COLO829 (cell line): ENCODE results near the gene PROS1.
"Not testable (repeated sequence)": the region's sequence is repeated elsewhere in the genome, so short reads cannot be mapped to it uniquely, and the experiment has no call there.

Source experiments
- DNase-seq: peaks from one replicate; pipeline ENCODE4 v3.0.0; 2012; ENCODE audit warnings: low spot score

Gene PROS1

DNA sequence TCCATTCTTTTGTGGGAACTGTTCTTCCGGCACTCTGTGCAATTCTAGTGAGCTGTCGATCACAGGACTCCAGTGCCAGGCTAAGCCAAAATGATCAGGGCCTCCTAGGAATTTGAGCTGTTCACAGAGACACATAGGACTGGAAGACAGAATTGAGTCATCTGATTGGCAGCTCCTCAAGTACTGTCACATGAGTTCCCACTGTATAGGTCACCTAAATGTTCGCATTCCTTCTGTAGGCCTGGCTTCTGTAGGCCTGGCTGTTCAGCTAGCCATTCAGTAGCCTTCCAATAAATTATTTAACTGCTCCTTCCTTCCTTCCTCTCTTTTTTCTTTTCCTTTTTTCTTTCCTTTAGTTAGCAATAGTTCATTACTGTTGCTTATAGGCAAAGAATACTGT is 4.3 kb downstream of the PROS1 start:
- peak; percentile 94 for DNase-seq

DNA sequence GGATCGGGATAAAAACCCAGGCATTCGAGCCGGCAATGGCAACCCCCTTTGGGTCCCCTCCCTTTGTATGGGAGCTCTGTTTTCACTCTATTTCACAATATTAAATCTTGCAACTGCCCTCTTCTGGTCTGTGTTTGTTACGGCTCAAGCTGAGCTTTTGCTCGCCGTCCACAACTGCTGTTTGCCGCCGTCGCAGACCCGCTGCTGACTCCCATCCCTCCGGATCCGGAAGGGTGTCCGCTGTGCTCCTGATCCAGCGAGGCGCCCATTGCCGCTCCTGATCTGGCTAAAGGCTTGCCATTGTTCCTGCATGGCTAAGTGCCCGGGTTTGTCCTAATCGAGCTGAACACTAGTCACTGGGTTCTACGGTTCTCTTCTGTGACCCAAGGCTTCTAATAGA is 8.6 kb downstream of the PROS1 start:
- DNase-seq, result not testable (repeated sequence)

DNA sequence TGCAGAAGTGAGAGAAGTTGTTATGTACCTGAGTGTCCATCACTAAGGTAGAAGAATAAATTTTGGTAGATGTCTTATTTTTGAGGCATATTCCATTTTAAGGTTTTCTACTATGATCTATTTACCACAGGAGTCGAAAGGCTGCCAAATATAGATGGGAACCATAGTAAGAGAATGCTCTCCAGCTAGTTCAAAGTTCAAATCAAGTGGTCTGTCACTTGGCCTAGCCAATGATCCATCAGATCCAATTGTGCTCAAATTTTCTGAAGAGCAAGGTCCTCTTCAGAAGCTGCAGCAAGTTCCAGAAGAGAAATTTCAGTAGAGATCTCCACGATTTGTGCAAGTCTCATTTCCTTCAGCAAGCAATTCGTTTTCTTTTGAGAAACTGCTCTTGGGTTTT is 10.9 kb downstream of the PROS1 start:
- no peak for DNase-seq

DNA sequence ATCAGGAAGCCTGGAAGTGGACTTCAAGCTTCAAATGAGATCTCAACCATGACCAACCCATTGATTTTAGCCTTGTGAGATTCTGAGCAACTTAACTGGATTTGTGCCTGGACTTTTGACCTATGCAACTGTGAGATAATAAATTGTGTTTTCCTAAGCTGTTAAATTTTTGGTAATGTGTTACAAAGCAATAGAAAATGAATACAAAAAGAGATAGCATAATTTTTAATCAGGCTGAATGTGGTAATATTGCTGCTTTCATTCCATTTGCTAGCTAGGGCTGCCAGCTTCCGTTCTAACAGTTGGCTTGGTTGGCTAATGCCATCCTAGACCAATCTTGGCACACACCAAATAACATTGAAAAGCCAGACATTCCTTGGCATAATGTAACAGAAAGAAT is 12.2 kb downstream of the PROS1 start:
- no peak for DNase-seq

DNA sequence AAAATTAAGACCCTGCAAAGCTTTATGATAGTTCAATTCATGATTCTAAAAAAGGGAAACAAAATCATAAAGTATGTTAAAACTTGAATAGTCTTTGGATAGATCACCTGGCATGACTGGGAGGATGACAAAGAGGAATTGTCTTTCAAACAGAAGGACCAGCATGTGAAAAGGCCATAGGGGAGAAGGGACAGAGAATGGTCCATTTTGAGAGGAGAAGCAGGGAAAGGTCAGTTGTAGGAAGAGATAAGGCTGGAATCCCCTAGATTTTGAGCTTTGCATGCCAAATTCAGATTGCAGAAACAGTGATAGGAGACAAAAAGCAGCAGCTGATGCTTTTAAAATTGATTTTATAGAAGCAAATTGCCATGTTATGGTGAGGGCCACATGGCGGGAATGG is 12.7 kb downstream of the PROS1 start:
- no peak for DNase-seq

DNA sequence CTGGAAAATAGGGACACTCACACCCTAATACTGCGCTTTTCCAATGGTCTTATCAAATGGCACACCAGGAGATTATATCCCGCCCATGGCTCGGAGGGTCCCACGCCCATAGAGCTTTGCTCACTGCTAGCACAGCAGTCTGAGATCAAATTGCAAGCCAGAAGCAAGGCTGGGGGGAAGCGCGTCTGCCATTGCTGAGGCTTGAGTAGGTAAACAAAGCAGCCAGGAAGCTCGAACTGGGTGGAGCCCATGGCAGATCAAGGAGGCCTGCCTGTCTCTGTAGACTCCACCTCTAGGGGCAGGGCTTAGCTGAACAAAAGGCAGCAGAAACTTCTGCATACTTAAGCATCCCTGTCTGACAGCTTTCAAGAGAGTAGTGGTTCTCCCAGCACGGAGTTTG is 23.7 kb downstream of the PROS1 start:
- not testable (repeated sequence) for DNase-seq

DNA sequence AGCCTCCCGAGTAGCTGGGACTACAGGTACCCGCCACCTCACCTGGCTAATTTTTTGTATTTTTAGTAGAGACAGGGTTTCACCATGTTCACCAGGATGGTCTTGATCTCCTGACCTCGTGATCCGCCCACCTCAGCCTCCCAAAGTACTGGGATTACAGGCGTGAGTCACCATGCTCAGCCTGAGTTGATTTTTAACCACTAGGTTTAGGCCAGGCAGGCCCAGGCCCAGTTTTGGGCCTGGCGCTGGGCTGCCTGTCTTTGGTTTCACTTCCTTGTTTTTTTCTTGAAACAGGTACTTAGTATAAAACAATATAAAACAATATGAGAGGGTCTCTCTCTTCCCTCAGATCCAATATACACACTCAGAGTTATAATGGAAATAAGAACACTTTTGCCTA is 36.2 kb downstream of the PROS1 start:
- not testable (repeated sequence) for DNase-seq

DNA sequence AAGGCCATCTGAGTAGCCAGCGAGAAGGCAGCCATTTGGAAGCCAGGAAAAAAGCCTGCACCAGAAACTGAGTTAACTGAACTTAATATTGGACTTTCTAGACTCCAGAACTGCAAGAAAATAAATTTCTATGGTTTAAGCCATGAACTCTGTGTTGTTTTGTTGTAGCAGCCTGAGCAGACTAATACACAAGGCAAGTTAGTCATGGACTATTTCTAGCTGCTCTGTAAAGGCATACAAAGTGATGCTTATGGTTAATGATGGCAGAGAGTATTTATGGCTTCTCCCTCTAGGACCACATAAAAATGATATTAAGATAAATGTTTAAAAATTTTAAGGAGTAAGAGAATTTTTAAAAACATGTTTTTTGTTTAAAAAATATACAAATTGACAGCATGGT is 37.1 kb downstream of the PROS1 start:
- DNase-seq, result no peak

DNA sequence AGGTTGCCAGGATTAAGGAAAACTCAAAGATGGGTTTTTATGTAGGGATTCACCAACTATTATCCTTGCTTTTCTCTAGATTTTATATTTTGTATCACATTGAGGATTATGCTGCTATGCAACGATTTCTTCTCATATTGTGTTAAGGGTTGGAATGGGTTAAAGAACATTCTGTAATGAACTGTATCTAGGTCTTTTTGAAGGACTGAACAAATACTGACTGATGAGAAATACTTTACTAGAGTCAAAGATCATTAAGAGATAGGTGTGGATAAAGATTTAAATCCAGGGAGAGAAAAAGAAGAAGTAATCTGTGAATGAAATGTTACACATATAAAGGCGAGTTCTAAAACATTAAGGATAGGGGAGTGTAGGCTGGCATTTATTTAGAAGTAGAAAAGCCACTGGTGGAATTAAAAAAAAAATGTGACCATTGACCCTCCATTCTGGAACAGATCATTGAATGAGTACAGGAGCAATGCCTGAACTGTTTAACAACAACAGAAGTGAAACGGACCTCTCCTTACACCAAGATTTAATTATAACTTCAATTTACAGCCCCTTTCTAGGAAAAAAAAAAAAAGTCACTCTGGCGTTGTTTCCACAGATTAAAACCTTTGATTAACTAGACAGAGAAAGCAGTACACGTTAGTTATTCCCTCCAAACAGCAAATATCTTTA is 39.2 kb downstream of the PROS1 start:
- no peak for DNase-seq

DNA sequence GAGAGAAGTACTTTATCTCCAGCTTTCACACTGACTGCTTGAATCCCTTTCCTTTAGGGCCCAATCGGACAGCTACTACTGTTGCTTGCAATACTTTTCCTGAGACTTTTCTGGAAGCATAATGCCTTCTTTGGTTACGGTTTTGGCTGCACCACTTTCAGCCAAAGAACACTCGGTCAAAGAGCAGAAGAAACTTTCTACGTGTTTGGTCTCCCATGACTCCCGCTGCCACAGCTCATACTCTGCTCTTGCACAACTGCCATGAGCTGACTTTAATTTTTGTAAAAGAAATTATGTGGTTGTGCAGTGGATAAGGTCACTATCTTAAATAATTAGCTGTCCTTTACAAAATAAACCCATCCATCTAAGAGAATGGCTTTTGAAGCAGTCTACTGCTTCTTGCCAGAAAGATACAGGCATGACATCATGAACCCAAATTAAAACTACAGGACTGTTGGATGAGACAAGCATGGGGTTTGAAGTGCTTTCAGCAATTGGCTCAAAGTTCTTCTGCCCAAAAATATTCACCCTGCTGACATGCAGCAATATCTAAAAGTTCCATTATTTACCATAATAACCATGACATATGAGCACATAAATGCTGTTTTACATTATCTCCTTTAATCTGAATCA is 42.0 kb downstream of the PROS1 start:
- no peak for DNase-seq

DNA sequence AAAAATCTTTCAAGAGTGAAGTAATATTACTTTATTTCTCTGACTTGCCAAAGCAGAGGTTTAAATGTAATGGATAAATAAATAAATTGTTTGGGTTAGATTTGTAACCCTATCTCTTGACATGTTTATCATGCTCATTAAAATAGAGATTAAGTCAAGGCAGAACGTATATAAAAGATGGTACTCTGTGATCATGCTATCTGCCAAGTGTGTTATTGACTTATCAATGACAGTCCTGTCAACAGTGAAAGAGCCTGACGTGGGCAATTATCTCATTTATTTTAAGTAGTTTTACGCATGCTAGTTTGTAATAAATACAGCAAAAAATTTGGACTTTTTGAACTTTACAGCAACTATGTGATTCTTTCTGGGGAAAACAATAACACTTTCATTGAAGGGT is 43.7 kb downstream of the PROS1 start:
- DNase-seq, result no peak

DNA sequence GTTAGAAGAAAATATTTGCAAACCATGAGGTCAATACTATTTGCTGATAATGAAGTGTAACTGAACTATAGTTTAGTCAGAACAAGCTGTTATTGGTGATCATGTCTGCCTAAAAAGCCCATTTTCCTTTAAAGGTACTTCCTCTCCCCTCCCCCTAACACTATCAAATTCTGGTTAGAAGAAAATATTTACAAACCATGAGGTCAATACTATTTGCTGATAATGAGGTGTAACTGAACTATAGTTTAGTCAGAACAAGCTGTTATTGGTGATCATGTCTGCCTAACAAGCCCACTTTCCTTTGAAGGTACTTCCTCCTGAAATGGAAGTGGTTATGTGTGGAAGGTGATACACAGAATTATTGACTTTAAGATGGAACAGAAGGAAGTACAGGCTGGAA is 46.9 kb downstream of the PROS1 start:
- DNase-seq, result no peak

DNA sequence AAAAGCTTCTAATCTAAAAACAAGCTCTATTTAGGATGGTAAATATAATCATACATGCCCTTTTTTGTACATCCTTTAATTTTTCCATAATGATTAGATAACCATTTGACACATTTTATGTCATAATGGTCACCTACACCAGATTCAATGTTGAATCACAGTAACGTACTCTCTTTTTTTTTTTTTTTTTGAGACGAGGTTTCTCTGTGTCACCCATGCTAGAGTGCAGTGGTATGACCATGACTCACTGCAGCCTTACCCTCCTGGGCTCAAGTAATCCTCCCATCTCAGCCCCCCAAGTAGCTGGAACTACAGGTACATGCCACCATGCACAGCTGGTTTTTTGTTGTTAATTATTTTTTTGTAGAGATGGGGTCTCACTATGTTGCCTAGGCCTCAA is 49.2 kb downstream of the PROS1 start:
- DNase-seq, result no peak

DNA sequence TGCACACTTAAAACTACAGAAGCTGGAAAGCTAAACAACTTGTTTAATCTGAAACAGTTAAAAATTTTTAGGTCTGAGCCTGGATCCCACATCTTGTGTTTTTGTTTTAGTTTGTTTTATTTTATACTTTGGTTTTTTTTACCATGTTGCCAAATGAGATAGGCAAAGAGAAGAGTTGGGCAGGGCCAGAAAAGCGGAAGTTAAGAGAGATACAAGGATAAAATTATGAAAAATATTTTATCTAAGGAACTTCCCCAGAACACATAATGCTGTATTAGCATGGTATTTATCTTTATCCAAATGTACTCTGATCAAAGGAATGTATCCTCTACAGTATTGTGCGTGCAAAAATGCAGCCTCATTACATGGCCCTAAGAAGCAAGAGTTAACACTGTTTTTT is 50.7 kb downstream of the PROS1 start:
- DNase-seq, result no peak

DNA sequence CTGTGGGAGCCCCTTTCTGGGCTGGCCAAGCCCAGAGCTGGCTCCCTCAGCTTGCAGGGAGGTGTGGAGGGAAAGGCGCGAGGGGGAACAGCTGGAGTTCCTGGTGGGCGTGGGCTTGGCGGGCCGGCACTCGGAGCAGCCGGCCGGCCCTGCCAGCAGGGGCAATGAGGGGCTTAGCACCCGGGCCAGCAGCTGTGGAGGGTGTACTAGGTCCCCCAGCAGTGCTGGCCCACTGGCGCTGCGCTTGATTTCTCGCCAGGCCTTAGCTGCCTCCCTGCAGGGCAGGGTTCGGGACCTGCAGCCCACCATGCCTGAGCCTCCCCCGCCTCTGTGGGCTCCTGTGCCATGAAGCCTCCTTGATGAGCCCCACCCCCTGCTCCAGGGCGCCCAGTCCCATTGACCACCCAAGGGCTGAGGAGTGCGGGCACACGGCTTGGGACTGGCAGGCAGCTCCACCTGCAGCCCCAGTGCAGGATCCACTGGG is 56.1 kb downstream of the PROS1 start:
- not testable (repeated sequence) for DNase-seq

DNA sequence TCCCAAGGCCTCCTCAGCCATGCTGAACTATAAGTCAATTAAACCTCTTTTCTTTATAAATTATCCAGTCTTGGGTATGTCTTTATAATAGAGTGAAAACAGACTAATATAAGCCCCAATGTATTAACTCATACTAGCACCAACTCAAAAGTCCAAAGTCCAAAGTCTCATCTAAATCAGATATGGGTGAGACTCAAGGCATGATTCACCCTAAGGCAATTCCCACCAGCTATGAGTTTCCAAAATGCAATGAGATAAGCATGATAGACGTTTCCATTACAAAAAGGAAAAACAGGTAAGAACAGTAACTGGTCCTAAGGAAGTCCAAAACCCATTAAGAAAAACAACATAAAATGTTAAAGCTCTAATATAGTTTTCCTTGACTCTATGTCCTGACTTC is 60.1 kb downstream of the PROS1 start:
- DNase-seq, result not testable (repeated sequence)

DNA sequence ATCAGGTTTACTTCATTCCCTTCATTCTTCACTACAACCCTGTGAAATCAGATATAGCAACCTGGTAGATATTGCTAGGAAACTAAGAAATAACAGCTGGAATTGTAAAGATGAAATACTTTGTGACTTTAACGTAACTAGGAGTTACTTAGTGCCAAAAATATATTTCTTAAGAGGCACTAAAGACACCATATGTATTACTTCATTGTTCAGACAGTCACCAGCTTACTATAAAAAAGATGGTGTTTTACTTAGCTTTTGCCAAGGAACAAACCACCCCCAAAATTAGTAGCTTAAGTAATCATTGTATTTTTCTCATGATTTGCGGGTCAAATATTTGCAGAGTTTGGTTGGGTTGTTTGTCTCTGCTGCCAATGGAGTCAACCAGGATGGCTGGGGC is 62.5 kb downstream of the PROS1 start:
- DNase-seq, result no peak

DNA sequence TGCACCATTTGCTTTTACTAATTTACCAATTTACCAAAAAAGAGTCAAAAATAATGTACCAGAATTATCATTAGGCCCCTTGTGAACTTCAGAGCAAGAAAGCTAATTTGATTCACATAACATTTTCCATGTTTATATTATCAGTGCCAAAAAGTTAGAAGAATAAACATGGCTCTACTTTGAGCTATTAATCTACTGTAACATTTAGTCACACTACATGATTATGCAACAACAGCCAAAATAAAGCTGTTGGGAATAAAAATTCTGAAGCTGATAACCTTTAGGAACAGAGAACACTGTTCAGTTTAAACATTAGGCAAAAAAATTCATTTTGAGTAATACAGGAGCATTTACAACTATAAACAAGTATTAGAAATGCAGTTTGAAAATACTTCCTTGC is 63.6 kb downstream of the PROS1 start:
- no peak for DNase-seq

DNA sequence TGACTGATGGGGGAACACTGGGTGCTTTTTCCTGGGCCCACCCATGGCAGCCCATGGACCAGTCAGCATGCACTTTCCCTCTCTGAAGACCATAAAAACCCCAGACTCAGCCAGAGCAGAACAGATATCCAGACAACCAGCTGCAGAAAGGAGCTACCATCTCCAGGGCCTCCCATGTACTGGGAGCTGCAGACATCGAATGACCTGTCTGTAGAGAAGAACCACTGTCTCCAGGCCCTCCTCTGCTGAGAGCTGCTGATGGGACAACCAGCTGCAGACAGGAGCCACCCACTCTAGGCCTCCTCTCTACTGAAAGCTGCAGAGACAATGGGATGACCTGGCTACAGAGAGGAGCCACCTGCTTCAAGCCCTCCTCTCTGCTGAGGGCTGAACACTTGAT is 66.6 kb downstream of the PROS1 start:
- DNase-seq, result no peak

DNA sequence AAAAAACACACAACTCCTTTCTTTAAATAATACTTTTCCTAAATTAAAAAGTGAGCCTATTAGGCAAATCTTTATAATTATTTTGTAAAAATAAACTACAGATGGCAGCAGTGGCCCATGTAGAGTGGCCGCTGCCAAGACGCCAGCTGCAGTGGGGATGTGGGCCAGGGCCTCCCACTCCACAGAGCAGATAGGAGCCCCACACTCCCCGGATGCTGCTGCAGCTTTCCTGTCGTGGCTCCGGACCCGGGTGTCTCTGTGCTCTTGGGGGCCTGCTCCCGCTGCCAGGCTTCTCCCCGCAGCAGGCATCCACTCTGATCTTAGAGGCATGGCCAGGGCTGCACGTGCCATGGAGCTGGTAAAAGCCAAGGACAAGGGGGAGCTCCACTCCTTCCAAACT is 67.5 kb downstream of the PROS1 start:
- DNase-seq, result no peak

DNA sequence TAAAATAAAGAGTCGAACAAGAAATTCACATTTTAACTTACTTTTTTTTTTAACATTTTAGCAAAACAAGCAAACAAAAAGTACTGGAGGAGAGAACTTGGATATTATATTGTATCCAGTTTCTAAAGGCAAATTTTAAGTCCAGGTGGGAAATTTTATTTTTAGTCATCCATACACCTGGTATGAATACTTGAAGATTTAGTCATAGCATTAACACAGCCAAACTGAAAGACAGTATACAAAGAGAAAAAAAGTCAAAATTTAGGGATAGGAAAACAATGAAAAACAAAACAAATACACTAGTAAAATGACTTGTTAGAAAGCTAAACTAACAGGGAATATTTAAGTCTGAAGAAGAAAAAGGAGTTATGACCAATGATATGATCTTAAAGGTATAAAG is 69.1 kb downstream of the PROS1 start:
- no peak for DNase-seq

DNA sequence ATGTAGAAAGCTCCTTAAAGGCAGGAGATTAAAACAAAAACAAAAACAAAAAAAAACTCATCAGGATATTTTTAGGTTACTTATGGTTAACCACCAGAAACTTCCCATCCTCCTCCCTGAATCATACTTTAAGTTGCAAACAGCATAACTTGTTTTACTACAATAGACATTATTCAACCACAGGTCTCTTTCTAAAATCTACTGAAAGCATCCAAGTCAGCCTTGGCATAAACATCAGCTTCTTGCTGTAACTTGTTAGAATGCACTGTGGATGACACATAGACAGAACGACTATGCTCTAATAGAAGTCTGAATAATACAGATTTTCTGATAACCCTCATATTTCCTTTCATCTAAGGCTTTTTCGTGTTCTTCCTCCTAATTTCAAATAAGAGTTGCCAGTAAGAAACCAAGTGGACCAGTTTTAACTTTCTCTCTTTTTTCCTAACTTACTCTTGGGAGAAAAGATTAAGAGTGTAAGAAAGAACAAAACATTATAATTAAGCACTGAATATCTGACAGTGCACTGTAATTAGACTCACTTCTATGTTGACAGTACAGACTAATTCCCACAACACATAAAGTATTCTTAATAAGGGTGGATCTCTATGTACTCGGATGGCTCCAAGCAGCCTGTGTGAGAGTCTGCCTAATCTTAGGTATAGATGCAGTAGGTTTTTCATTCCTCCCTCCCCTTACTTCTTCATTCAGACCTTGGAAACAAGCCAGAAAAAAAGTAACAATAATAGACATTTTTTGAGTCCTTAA is 95.3 kb downstream of the PROS1 start:
- DNase-seq, result not testable (repeated sequence)

DNA sequence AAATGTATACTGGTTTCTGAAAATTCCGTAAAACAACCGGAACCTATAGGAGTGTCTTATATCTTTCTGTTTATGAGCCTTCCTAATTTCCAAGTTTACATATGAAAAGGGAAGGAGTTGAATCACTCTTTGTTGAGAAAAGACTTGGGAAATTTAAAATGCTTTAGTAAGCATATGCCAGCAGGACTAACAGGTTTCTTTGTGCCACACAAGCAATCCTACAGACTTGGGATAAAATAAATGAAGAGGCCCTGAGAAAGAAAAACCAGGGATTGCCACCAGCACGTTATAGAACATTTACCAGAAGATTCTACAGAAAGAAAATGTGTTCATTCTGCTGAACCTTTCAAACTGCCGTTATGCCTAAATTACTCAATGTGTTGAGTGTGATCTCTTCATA is 96.3 kb downstream of the PROS1 start:
- not testable (repeated sequence) for DNase-seq
